GM13977 (cell line): ENCODE measurements around the gene PRKCZ.

Experiments used
- DNase-seq: peaks from one replicate; pipeline ENCODE4 v3.0.0; 2012; ENCODE audit warnings: low spot score
- in situ Hi-C: fragments of 300-500 bp; cut with MboI; formaldehyde crosslinking; loops from one replicate; pipeline ENCODE4 v1.12.0; 2022; ENCODE audit warnings: low sequenced_read_pairs, low pct_unique_long_range_greater_than_20kb, mixed read lengths, inconsistent platforms; ENCODE audit not compliant: unreplicated experiment
- TF ChIP-seq, protein P1 (sequence below): IDR thresholded peaks from 2 replicates; pipeline ENCODE4 v1.5.1; 2012; ENCODE audit warnings: mild to moderate bottlenecking, control low read depth; ENCODE audit not compliant: insufficient read depth; ENCODE audit errors: extremely low read depth, missing control alignments

The PRKCZ gene

DNA sequence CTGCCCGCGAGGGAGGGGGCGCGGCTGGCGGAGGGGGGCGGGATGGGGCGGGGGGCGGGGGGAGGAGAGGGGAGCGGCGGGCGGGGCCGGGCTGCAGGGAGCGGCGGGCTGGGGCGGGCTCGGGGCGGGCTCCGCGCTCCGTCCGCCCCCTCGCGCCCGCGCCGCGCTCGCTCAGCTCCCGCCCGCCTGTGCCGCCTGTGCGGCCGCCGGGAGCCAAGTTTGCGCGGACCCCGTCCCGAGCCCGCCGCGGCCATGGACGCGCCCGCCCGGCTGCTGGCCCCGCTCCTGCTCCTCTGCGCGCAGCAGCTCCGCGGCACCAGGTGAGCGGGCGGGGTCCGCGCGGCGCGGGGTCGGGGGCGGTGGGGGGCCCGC is 31.1 kb upstream of the PRKCZ start, which contains the start of gene GABRD:
Gene GABRD (plus strand): TSS at position 174 of the 372 bp plus-strand sequence. CDS start 79 bp downstream, at position 253.
- in situ Hi-C loops = no loop called here
- TF ChIP-seq, protein P1, sequence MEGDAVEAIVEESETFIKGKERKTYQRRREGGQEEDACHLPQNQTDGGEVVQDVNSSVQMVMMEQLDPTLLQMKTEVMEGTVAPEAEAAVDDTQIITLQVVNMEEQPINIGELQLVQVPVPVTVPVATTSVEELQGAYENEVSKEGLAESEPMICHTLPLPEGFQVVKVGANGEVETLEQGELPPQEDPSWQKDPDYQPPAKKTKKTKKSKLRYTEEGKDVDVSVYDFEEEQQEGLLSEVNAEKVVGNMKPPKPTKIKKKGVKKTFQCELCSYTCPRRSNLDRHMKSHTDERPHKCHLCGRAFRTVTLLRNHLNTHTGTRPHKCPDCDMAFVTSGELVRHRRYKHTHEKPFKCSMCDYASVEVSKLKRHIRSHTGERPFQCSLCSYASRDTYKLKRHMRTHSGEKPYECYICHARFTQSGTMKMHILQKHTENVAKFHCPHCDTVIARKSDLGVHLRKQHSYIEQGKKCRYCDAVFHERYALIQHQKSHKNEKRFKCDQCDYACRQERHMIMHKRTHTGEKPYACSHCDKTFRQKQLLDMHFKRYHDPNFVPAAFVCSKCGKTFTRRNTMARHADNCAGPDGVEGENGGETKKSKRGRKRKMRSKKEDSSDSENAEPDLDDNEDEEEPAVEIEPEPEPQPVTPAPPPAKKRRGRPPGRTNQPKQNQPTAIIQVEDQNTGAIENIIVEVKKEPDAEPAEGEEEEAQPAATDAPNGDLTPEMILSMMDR = no peak
- peak; percentile 68 for DNase-seq

DNA sequence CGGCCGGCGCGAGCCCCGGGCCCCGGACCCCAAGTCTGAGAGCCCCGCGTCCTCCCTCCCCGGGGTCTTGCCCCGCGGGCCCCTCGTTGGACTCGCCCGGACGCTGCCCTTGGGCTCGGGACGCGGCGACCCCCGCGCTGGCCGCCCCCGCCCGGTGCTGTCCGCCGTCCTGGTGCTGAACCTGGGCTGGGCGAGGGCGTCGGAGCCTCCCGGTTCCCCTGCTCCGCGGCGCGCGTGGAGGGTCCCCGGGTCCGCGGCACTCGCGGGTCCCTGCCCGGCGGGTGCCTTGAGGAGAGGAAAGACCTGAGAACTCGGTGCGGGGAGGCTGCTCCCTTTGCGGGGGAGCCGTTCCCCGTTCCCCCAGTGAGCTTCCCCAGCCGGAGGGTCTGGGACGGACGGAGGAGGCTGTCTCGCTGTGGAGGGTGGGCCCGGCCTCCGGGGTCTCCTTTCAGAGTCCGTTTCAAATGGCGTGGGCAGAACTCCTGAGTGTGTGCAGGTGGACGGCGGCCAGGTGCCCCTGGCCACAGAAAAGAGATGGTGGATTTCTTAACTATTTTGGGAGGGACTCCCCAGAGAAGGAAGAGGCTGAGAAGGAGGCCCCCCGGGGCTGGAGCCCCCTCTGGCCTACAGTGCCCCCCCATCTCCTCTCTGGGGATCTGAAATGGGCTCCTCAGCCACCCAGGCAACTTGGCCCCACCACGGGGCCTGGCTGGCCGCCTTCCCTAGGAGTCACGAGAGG is 30.5 kb upstream of the PRKCZ start:
- in situ Hi-C loops = no loop called here
- TF ChIP-seq, protein P1 = no peak

DNA sequence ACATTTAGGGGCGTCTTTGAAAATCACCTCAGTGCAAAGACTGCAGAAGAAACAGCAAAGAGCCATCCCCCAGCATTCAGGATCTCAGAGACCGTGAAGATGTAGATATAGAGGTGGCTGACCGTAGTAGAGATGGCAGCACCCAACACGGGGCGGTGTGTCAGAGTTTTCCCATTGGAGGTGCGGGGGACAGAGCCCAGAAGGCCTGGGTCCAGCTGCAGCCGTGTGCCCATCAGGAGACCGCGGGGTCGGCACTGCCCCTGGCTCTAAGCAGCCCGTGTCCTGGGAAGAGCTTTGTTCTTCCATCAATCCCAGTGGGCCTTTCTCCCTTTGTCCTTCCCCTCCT is 29.9 kb upstream of the PRKCZ start:
- no peak for DNase-seq
- in situ Hi-C loops = no loop called here
- TF ChIP-seq, protein P1 = no peak

More for the DNA sequence above, 30.5 kb upstream of the PRKCZ start:
- DNase-seq = no peak

DNA sequence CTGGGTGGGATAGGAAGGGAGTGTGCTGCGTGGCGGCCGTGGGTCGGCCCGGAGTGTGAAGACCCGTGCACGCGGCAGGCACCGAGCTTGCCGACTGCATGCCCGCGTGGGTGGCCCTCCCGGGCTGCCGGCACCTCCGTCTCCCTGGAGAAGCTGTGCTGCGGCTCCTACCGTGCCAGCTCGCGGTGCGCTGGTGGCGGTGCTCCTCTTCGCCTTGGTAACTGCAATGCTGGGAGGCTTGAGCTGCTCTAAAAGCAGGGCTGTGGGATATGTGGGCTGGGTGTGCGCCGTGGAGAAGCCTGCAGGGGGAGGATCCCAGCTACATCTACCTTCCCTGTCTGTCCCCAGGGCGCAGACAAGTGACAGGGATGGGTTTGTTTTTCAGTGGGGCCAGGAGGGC is 28.7 kb upstream of the PRKCZ start:
- TF ChIP-seq, protein P1 = no peak
- in situ Hi-C loops = no loop called here

DNA sequence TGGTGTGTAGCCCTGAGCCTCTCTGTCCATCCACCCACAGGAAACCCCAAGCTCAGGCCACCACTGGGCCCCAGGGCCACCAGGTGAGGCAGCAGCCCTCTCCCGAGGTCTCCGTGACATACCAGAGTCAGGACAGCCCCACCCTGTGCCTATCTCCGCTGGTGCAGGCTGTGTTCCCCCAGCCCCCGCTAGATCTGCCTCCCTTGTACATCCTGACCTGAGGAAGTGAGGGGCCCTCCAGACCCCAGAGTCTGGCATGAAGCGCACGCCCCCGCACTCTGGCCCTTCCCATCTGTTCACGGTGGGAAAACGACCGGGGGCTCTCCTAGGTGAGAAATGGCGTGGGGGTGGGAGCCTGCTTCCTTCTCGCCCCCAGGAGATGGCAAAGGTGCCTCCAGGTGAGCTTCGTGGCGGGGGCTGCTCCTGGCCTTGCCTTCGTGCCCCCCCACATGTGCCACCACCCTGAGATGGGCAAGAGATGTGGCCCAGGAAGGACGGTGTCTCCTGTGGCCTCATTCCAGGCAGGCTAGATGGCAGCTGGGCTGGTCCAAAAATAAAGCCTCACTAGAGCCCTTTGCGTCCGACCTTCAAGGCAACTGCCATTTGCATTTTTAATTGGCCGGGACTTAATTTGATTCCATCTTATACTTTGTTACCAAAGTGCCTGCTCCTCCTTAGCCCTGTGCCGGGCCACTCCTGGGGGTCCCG is 28.0 kb upstream of the PRKCZ start:
- TF ChIP-seq, protein P1 = no peak

More for the DNA sequence above, 28.7 kb upstream of the PRKCZ start:
- DNase-seq = no peak

DNA sequence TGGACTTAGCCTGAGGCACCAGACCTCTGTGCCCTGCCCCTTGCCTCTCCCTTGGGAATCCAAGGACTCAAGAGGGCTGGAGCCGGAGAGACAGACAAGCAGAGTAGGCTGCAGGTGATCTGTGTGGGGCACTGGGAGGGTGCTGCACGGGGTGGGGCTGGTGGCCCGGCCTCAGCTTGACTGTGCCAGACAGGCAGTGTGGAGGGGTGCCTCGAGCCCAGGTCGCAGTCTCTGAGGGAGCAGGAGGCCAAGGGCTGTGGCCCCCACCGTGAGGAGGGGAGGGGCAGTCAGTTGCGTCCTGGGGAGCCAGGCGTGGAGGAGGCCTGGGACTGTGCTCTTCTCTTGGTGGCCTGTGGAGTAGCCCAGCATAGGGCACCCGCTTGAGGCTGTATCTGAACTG is 27.0 kb upstream of the PRKCZ start:
- TF ChIP-seq, protein P1 = no peak
- in situ Hi-C loops = no loop called here
- DNase-seq = no peak

More for the DNA sequence above, 28.0 kb upstream of the PRKCZ start:
- in situ Hi-C loops = no loop called here
- no peak for DNase-seq
